Heart left ventricle (tissue), 16 donors: ENCODE data around the gene TMEM247. TPM values are rescaled to one million over a fixed set of nuclear protein-coding genes. Genes with fewer than 3 reads are reported as not detected.

ENCODE experiments used
- ATAC-seq, 4 donors: fragments of 200-7000 bp; cut with Tn5 transposase; one replicate each; pipeline ENCODE4 v1.9.1; 2020 to 2022; ENCODE audit warnings: moderate library complexity in 4 of 4, mild to moderate bottlenecking in 3 of 4, moderate number of reproducible peaks in 1 of 4
- DNase-seq, 5 donors: peaks; one replicate each; pipeline ENCODE4 v3.0.0-alpha.2; 2020
- H3K27ac ChIP-seq, 12 donors: fragments of 200-600 bp; sonication (generic) in 4 of 12; one replicate each; pipeline versions ENCODE4 v1.5.0 to v1.8.0; 2016 to 2022; ENCODE audit warnings: mild to moderate bottlenecking in 2 of 12
- H3K27me3 ChIP-seq, 9 donors: fragments of 200-600 bp; sonication (generic) in 2 of 9; one replicate each; pipeline versions ENCODE4 v1.5.1 to v1.8.0; 2016 to 2022; ENCODE audit warnings: mild to moderate bottlenecking in 3 of 9
- H3K36me3 ChIP-seq, 9 donors: fragments of 200-600 bp; sonication (generic) in 2 of 9; one replicate each; pipeline versions ENCODE4 v1.5.0 to v1.8.0; 2018 to 2022; ENCODE audit warnings: mild to moderate bottlenecking in 2 of 9
- H3K4me1 ChIP-seq, 12 donors: fragments of 200-600 bp; sonication (generic) in 4 of 12; one replicate each; pipeline versions ENCODE4 v1.5.0 to v1.8.0; 2016 to 2022; ENCODE audit warnings: mild to moderate bottlenecking in 3 of 12
- H3K4me3 ChIP-seq, 12 donors: fragments of 200-600 bp; sonication (generic) in 4 of 12; one replicate each; pipeline versions ENCODE4 v1.5.0 to v1.8.0; 2017 to 2022; ENCODE audit warnings: mild to moderate bottlenecking in 9 of 12, moderate library complexity in 4 of 12
- H3K9me3 ChIP-seq, 12 donors: fragments of 200-600 bp; sonication (generic) in 4 of 12; one replicate each; pipeline versions ENCODE4 v1.5.0 to v1.8.0; 2016 to 2022; ENCODE audit warnings: mild to moderate bottlenecking in 1 of 12
- CTCF ChIP-seq, 12 donors: fragments of 200-600 bp; sonication (generic) in 4 of 12; IDR thresholded peaks; one replicate each; pipeline versions ENCODE4 v1.5.0 to v1.8.0; 2018 to 2022; ENCODE audit warnings: antibody characterized with exemption in 12 of 12, mild to moderate bottlenecking in 5 of 12
- POLR2A ChIP-seq, 2 donors: fragments of 450-650 bp; IDR thresholded peaks; one replicate each; pipeline ENCODE4 v1.6.1; 2017; ENCODE audit warnings: antibody characterized with exemption in 2 of 2, mild to moderate bottlenecking in 2 of 2, moderate library complexity in 2 of 2
- WGBS, 4 donors: extraction: QIAGEN DNeasy Blood & Tissue Kit in 2 of 4; methylation state at CpG; one replicate each; pipeline versions ENCODE4 v1.1.5 to v1.1.7; 2013 to 2018; 5-methylcytosine and 5-hydroxymethylcytosine counted together
- intact Hi-C, 10 donors: fragments of 100-400 bp; cut with DNase I; formaldehyde crosslinking; loops; one replicate each; pipeline versions ENCODE4 v1.11.1 to v1.14.2; 2022
- polyA plus RNA-seq, 2 donors: library from polyadenylated mRNA; stranded (reverse); fragments of 200-250 nt; gene quantifications; one replicate each; pipeline ENCODE4 v1.2.3, GENCODE V29; 2013
- total RNA-seq, 9 donors: library from RNA; depleted of rRNA in 2 of 9; stranded (reverse); fragments of >200 nt in 2 of 9; fragmentation: NEBNext Ultra II Directional in 3 of 9; extraction: Animal tissue kit (Norgen Biotek cat#: 25700) in 3 of 9; gene quantifications; one replicate each; pipeline versions ENCODE4 v1.1.0 to v1.2.4, GENCODE V29; 2016 to 2023
- donor health status: ischemic (EF 13 %, LVEDD 7.1; RV severe dilation, severe dysfunction).
- donor health status: healthy with polysubstance abuse.
- donor health status: DM: no; HTN: yes; CAD: no.
- donor health status: DM: no; HTN: no; CAD: no.
- donor health status: ischemic (EF 25% LVEDD 6.9; RV normal size, moderate dysfunction).
- donor health status: ischemic (EF 25% LVEDD 5.7; RV mildly dilated, moderate dysfunction).
- donor health status: healthy.
- donor health status: DM: yes; HTN: yes; CAD: no.
- donor health status: ischemic (EF 35%, LVEDD 5.7; RV mildly dilated, moderate dysfunction).
- donor health status: nonischemic (EF 11% LVEDD 7.7; RV severe dilation, severe dysfunction).
- donor health status: DM: yes; HTN: yes; CAD: no.
- donor health status: PGD.
- donor health status: ischemic (EF 29% LVEDD 5.4; RV normal size, mild dysfunction).
- donor health status: nonischemic (EF 23%, LVEDD 6.1; RV moderate dilation, normal function).

TMEM247 gene
- total and polyA plus RNA-seq, 11 donors: not detected

DNA sequence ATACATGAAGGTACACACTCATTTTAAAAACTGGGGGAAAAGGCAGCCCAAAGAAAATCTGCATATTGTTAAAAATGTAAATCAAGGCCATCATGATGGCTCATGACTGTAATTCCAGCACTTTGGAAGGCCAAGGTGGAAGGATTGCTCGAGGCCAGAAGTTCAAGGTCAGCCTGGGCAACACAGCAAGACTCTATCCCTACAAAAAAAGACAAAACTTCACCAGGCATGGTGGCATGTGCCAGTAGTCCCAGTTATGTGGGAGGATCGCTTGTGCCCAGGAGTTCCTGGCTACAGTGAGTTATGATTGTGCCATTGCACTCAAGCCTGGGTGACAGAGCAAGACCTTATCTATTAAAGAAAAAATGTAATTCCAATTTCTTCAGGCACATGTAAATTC, 34.6 kb upstream of the TMEM247 start:
- Histone ChIP-seq H3K4me3 (no peak overlapping the region), H3K4me1 (peaks cover 0 to 9% (median 0%) of the 10 kb centered on the region in 12 donors), H3K36me3 (no peaks in the 10 kb centered on the region), H3K27ac (no peak overlapping the region), H3K27me3 (no peaks in the 10 kb centered on the region), H3K9me3 (peaks cover 0 to 17% (median 7%) of the 10 kb centered on the region in 12 donors)
- 82 to 94% (median 91%) methylated on average over 2 of the region's 2 CpGs for WGBS, 4 donors
- TF ChIP-seq POLR2A (IDR thresholded peaks at IDR 0.05) (no peak), CTCF (IDR thresholded peaks at IDR 0.05) (no peak)
- DNase-seq (no peak), ATAC-seq (no peak)
- intact Hi-C loops: loop anchor here in 2 of 10 donors (5.0 to 10.0 kb wide), 2 partner anchors 50 to 437 kb away; no protein-coding TSS in a partner anchor

- Histone ChIP-seq H3K36me3 (no peaks in the 10 kb centered on the region), H3K27ac (no peak overlapping the region), H3K27me3 (no peaks in the 10 kb centered on the region), H3K4me1 (peaks cover 0 to 3% (median 0%) of the 10 kb centered on the region in 12 donors), H3K9me3 (peaks cover 0 to 17% (median 7%) of the 10 kb centered on the region in 12 donors), H3K4me3 (no peak overlapping the region)
- no peak for DNase-seq
- intact Hi-C loops: loop anchor here in 2 of 10 donors (5.0 to 10.0 kb wide), 2 partner anchors 51 to 438 kb away; no protein-coding TSS in a partner anchor
- TF ChIP-seq POLR2A (IDR thresholded peaks at IDR 0.05) (no peak), CTCF (IDR thresholded peaks at IDR 0.05) (no peak)
- no peak for ATAC-seq
These were observed 33.8 kb upstream of the TMEM247 start for GRCh38 chr2:46445556-46445955.

DNA sequence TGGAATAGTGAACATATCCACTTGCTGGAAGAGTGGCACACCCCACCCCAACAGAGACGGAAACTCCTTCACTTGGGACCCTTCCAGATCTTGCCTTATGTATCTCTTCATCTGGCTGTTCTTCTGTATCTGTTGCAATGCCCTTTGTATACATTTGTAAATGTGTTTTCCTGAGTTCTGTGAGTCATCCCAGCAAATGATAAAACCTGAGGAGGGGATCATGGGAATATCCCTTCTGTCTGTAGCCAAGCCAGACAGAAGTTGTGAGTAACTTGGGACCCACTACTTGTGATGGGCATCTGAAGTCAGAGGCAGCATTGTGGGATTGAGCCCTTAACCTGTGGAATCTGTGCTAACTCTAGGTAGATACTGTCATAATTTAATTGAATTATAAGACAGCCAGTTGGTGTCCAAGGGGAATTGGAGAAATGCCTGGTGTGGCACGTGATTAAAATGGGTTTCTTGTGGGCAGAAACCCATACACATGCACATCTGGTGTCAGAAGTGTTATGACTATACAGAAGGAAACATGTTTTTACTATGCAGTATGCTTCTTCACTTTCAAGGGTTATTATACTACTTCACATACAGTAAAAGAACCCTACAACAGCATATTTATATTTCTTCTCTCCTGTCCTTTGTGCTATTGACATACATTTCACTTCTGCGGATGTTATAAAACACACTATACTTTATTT, 32.3 kb upstream of the TMEM247 start:
- no peak for TF ChIP-seq CTCF (IDR thresholded peaks at IDR 0.05)
- no peak for TF ChIP-seq POLR2A (IDR thresholded peaks at IDR 0.05)
- H3K4me1 ChIP-seq: peaks cover 0 to 10% (median 0%) of the 10 kb centered on the region in 12 donors
- intact Hi-C loops: loop anchor here in 2 of 10 donors (5.0 to 10.0 kb wide), 2 partner anchors 52 to 440 kb away; no protein-coding TSS in a partner anchor
- no peak overlapping the region for H3K27ac ChIP-seq
- no peak for DNase-seq
- H3K36me3 ChIP-seq: no peaks in the 10 kb centered on the region
- WGBS, 4 donors: 88 to 93% (median 92%) methylated on average over 3 of the region's 3 CpGs
- no peak for ATAC-seq
- H3K9me3 ChIP-seq: peaks cover 0 to 17% (median 7%) of the 10 kb centered on the region in 12 donors
- no peak overlapping the region for H3K4me3 ChIP-seq
- H3K27me3 ChIP-seq: no peaks in the 10 kb centered on the region

DNA sequence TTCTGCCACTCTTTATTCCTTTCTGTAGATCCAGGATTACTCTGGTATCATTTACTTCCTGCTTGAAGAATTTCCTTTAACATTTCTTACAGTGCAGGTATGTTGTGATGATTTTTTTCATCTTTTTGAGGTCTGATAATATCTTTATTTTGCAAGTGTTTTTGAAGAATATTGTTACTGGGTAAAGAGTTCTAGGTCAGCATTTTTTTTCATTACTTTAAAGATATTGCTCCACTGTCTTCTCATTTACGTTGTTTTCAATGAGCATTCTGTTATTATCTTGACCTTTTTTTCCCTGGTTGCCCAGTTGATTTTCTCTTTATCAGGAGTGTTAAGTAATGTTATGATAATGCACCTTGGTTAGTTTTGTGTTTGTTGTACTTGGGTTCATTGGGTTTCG, 31.7 kb upstream of the TMEM247 start:
- ATAC-seq (no peak), DNase-seq (no peak)
- H3K27me3 ChIP-seq: no peaks in the 10 kb centered on the region
- no peak for TF ChIP-seq CTCF (IDR thresholded peaks at IDR 0.05)
- H3K36me3 ChIP-seq: no peaks in the 10 kb centered on the region
- H3K27ac ChIP-seq: no peak overlapping the region
- 89 to 96% (median 92%) methylated on average over 2 of the region's 2 CpGs for WGBS, 4 donors
- intact Hi-C loops: loop anchor here in 2 of 10 donors (5.0 to 10.0 kb wide), 2 partner anchors 53 to 440 kb away; no protein-coding TSS in a partner anchor
- H3K4me1 ChIP-seq: peaks cover 0 to 10% (median 0%) of the 10 kb centered on the region in 12 donors
- no peak overlapping the region for H3K4me3 ChIP-seq
- peaks cover 0 to 17% (median 7%) of the 10 kb centered on the region in 12 donors for H3K9me3 ChIP-seq
